ENCODE data around the gene ZC2HC1C.

GRCh38 chr14:75098682-75099081 lies 29.2 kb downstream of the ZC2HC1C start:
- TF ChIP-seq CTCF (IDR thresholded peaks at IDR 0.05 in 4 of 5, conservative IDR thresholded peaks at IDR 0.05 in 1 of 5) (no peak), POLR2A (IDR thresholded peaks at IDR 0.05) (no peak)
